Fibroblast of gingiva (primary cell): ENCODE data around the gene PIR.
A peak's percentile ranks its signal among the peaks of the same experiment; 100 is the strongest.

Source experiments
- DNase-seq: peaks from one replicate; pipeline ENCODE4 v3.0.0-alpha.2; 2011; ENCODE audit warnings: low read depth

PIR gene

DNA sequence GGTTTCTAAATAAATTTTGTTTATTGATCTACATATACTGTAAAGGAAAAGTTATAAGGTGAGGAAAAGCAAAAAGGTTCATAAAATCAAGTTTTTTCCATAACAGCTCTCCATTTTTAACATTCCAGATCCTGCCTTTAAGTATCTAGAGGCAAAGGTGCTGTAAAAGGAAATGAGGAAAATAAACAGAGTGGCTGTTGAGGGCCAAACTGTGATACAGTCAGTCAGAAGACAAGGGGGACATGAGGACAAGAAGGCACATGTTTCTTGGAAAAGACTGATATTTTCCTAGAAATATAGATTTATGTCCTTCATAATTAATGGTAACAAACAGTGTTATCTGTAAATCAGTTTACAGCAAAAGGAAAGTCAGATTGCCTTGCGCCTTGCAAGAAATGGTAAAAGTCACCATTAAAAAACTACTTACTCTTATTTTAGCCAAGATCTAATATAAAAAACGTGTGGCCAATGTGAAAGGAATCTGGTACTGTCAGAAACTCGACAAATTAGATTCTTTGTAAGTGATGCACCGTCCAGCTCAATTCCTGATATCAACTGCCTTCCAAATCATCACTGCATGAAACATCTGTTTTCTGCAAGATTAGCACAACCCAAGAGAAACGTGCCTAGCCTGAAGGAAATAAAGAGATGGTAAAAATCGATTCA lies 75.0 kb downstream of the PIR start:
- peak; percentile 65 for DNase-seq

DNA sequence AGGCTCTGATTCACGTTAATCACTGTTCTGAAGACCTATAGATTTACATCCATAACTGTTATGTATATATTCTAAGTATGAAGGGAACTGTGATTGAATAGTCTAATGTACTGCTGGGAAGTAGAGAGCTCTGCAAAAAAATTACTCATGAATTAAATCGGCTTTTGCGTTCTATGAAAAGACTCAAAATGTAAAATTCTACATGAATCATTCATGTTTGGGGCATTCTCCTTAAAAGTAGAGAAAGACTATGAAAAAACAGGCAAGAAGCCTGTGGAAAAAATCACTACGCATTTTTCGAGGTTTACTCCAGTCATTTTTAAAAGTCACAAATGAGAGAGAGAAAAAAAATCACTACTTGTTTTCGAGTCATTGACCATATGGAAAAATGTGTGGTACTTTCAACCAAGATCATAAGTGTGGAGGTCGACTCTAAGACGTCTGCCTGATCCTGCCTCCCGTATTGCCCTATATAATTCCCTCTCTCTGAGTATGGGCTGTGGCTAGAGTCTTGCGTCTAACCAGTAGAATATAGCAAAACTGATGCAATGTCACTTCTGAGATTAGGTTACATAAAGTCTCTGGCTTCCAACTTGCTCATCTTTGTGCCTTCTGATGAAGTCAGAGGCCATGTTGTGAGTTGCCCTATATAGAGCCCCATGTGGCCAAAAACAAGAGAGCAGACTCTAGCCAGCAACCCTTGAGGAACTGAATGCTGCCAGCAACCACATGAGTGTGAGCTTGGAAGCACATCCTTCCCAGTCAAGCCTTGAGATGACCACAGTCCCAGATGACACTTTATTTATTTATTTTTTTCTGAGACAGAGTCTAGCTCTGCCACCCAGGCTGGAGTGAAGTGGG lies 76.8 kb downstream of the PIR start:
- peak; percentile 25 for DNase-seq

DNA sequence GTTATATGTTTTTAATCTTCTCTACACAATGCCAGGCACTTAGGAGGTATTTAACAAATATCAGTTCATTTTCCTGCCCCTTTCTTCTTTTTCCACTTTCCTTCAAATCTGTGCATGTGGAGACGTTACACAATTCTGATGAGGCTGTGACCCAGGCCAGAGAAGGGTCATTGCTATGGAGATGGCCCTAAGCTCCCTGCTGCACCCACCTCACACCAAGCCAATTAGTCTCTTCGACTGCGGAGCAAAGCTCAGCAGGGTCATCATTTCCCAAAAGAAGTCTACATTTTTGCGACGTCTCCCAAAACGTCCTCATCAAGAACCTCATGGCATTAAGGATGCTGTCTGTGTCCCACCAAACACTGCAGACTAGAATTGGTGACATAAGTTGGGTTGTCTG lies 80.0 kb downstream of the PIR start:
- no peak for DNase-seq

DNA sequence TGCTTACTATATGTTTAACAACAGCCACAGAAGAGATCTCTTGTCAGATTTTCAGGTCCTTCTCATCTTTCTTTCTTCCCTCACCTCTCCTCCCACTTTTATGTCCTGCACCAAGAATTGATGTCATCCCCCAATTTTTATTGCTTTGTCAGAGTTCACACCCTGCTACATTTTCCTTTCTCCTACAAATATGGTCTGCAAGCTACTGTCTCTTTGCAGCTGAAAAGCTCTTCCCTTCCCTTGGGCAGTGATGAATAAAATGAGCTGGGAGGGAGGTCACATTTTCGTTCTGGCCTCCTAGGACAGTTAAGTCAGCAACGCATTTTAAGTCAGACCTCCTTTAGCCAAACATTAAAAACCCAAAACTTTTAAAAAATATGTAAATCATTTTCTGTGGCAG lies 82.2 kb downstream of the PIR start:
- no peak for DNase-seq

DNA sequence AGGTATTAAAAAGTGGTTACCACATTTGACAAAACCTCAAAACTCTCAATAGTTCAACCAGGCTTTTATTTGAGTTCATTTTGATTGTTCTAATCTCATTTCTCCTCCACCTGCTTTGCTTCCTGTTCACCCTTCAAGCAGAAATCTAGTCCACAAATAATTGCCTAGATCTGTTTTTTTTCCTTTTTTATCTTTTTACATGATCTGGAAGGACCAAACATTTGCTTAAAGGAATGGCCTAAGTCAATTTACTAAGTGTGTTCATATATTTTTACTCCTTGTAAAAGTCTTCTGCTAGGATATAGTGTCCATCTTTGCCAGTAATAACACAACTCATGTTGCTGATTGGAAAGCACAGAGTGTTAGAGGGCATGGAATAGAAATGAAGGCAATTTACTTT lies 82.7 kb downstream of the PIR start:
- no peak for DNase-seq

DNA sequence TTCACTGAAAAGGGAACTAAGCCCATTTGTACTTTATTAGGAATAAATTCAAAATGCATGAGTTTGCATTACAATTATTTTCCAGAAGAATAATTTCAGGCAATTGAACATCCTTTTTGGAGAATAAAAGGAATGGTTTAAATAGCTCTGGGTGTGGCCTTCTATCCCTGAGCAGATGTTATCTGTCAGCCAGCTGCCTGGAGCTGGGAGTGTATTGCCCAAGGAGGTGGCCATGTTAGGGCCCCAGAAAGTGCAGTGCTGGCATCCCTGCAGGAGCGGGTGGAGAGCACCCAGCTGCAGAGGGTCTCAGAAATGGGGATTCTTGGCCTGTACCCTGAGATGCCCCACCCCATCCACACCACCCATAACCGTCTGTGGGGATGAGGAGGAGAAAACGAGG lies 87.3 kb downstream of the PIR start:
- no peak for DNase-seq

DNA sequence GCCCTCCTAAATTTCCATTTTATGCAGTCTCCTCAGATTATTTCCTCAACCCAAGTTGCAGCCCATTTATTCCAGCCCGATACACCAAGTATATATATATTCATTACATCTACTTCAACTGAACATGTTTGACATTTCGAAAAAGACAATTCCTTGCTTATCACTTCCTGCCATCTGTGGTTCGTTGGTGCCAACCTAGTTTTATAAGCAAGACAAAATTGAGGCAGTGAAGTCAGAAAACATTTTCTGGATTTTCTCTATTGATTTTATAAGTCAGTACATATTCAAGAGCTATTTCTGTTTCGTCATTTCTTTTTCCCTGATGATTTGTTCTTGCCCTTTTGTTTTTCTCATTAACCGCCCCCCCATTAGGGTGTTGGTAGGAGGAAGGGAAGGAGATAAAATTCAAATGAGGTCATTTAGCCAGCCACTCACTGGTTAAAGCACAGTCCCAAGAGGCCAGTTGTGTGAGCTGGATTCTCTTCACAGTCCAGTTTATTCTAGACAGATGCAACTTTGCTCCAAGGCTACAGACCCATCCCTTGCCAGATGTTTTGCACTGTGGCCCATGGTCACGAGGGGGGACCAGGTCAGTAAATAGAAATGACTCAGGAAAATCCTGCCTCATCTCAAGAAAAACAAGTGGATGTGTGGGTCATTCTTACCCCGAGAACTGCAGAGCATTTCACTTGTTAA lies 88.6 kb downstream of the PIR start:
- DNase-seq: peak; percentile 64

DNA sequence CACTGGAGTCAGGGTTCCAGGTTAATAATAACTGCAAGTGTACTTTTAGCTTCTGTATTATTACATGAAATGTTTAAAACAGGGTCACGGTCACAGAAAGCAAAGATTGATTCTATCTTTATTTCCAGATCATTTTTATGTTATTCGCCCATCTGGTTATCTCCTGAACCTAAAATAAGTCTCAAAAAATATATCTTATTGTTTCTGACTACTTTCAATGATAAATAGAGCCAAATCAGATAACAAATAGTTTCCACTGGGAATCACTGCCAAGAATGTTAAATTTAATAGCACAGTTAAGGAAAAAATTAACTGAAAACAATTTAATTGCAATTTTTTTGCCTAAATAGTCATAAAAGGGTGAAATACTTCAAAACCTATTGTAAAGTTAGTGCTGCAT lies 91.8 kb downstream of the PIR start:
- no peak for DNase-seq

DNA sequence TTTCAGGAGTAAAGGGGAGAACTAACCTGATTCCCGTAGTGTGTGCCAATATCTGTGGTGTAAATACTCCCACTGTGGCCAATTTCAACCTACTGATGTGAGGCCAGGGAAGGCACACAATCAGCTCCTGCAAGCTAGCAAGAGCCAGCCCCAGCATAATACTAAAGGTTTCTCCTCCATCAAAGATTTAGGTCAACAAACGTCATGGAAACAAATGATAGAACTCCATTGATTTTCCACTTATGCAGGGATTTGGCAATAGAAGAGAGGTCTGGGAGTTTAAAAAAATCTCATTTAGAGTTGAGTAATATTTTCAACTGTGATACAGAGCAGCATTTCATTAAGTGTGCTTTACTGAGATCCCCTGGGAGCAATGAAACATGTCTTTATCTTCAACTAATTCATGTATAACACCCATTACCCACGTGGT lies 93.2 kb downstream of the PIR start:
- no peak for DNase-seq

DNA sequence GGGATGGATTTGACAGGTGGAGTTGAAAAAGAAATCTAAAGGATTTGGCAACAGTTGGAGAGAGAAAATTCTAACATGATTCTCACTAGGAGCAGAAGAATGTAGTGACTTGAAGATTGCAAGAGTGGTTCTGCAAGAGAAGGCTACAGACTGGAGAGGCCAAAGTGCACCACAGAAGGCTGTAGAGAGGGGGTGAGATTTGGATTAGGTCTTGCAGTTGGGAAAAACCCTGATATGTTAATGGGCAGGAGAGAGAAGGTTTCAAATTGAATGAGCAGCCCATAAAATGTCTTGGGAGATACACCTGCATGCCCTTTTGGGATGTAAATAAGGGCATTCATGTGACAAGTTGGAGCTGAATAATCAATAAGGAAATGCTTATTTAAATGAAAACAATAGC lies 94.3 kb downstream of the PIR start:
- DNase-seq: no peak

DNA sequence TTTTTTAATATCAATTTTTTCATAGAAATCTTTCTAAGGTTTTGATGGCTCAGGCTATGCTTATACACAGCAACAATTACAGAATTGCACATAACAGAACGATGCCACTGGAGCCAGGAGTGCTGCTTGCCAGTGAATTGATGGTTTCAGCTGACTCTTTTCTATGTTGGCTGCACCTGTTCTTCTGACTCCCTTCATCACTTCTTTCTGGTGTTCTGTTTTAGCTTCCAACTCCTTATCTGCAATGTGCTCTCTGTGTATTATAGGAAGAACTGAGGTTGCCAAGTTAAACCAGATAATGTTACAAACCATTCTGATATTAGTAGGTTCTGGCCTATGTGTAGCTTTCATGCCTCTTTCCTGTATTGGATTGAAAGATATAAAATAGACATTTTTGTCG lies 97.3 kb downstream of the PIR start:
- DNase-seq: no peak

DNA sequence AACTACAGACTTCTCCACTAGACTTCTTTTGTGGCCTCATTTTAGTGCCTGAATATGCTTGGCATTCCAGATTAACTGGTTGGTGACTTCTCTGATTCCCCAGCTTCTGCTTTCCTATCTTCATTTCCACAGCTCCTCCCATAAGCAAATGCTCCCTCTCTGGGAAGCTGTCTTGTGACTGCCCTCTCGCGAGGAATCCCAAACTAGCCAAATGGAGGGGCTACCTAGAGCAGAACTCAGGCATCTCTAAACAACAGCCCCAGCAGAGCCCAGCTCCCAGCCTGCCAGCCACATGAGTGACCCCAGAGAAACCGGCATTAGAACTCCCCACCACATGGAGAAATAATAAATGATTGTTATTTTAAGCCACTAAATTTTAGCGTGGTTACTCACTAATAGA lies 101.3 kb downstream of the PIR start:
- no peak for DNase-seq

DNA sequence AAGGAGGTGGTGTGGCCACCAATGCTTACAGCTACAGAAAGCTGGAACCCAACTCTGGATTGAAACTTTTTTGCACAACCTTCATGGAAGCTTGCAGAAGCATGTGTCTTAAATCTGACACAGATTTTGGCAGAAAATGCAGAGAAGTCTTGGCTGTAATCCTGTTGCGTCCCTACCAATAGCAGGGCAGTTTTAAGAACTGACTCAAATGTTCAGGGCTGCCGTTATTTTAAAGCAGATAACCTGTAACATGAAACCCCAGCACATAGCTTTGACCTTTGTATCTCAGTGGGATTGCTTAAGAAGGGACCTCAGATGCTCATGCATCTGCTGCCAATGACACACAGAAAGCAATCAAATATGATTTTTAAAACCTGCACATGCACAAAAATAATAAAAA lies 108.8 kb downstream of the PIR start, which contains the start of gene VEGFD:
TSS of gene VEGFD (minus strand) at position 110 of the 400 bp plus-strand sequence. CDS start 467 bp downstream, outside the sequence.
- DNase-seq: peak; percentile 80

DNA sequence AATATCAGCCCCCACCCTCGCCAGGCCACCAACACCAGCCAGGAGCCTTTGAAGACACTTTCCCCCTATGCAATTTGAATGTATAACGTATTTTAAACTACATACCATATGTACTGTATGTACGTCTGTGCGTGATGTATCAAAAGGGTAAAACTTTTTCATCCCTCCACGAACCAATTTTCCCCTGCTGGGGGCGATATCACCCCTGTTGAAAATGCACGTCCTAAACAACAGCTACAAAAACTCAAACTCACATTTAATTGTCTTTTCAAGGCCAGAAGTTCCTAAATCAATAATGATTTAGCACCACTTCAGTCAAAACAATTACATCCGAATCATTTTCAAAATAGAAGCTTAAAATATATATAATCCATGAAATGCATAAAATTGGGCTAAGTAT lies 110.3 kb downstream of the PIR start:
- DNase-seq: no peak

DNA sequence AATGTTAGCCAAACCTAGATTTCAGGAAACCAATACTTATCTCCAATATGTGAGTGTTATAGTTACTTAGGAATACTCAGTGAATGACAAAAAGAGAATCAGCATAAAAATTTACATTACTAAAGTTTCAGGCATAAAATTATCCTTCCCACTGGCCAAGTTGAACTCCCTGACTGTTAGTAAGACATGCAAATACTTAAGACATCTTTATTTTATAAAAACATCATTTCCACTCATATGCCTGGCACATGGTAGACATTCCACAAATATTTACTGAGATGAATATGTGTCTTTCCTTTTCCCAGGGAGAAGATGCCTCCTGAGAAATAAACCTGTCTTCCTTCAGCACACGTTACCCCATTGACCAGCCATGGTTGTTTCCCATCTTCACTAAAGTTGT lies 116.2 kb downstream of the PIR start:
- DNase-seq: peak; percentile 44

DNA sequence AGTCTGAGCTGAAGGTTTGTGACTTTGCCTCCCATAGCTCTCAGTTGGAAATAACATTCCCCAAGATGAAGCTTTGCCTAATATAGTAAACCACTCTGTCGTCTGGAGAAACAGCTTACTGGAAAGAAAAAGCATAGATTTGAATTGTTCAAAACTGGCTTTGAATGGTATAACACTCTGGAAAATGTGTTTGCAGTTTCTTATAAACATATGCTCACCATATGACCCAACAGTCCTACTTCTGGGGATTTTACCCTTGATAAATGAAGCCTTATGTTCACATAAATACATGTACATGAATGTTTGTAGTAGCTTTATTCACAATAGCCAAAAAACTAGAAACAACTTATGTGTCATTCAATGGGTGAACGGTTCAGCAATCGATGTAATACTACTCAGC lies 119.2 kb downstream of the PIR start:
- DNase-seq: peak; percentile 30

DNA sequence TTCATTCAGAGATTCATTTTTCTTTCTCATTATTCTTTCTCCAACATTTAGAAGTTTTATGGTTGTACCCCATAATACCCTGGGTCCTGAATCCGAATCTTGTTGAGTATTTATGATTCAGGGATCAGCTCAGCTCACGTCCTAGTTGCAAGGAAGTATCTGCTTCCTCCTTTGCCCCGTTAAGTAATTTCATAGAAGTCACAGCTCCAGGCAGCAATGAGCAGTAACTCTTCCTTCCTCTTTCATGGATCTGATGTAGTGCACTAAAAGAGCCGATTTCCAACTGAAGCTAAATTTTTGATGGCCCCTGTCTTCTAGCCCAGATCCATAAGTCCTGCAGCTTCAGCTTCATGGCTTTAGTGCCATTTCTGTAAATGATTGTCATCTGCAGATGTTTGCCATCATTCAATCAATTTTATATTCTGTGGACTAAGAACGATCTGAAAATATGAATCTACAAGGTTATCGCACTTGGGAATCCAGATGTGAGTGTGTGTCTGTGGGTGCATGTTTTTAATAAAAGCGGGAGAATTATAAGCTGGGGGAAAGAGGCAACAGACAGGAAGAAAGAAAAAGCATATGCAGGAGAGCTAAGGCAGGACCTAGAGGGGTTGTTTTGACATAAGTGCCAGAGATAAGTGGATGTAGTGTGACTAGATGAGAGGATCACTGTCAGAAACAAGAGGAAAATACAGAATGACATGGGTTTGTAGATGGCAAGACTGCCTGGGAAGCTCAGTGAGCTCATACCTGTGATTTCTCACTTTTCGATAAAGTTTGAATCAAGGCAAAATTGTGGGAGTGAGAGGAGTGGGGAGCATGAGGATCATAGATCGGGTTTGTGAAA lies 126.4 kb downstream of the PIR start:
- DNase-seq: no peak

DNA sequence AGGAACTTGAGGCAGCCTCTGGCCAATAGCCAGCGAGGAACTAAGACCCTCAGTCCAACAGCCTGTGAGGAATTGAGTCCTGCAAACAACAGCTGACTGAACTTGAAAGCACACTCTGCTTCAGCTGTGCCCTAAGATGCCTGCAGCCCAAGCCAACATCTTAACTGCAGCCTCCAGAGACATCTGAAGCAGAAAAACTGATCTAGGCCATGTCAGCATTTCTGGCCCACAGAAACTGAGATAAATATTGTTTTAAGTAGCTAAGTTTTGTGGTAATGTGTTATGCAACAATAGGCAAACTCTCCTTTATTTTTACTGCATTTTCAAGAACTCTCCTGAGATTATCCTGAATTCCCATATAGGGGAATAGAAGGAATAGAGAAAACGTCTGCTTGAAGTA lies 133.4 kb downstream of the PIR start:
- DNase-seq: peak; percentile 38

DNA sequence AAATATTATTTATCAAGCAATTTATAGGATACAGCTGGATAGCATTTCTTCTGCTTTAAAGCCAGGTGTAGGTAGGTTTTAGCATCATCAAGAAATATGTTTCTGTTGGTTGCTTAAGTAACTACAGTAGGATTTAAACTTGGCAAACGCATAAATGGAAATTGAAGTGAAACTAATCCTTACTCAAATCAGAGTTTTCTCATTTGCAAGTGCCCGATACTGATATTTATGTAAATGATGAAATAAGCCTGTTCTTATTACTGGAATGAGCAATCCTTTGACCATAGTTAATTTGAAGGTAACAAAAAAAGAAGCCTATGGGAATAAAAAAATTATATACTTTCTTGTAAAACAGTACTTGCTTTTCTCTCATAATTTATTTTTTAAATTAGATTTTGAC lies 134.6 kb downstream of the PIR start:
- no peak for DNase-seq

DNA sequence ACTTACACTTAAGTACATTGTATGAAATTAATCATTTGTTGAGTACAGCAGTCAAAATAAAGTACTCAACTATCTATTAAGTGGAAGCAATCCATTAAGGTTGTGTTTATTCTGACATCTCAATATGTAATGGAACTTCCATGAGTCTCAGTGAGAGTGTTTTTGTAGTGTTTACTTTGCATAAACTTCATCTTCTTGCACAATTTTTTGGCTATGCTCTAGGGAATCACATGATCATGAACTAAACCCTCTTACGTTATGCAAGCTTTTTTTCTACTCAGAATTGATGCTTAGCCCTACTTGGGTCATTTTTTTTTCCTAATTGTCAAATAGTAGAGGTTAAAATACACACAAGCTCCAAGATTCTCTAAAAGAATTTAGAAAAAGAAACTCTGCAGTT lies 136.7 kb downstream of the PIR start:
- peak; percentile 82 for DNase-seq

DNA sequence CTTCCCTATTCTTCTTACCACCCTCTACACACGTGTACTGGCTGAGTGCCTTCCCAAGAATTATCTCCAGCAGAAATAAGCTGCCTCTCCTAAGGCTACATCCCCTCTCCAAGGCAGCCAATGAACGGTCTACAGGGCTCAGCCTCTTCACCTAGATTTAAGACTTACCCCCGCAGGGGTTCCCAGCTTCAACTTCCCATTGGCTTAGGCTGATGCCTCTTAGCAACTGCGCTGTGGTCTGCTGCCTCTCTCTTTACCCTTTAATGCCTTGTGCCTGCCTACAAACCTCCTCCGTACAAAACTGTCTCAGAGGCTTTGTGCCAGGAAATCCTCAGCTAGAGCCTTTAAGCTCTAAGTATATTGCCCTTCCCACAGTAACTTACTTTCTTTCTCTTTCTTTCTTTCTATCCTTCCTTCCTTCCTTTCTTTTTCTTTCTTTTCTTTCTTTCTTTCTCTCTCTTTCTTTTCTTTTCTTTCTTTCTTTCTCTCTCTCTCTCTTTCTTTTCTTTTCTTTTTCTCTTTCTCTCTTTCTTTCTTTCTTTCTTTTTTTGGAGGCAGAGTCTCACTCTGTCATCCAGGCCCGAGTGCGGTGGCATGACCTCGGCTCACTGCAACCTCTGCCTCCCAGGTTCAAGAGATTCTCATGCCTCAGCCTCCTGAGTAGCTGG lies 142.7 kb downstream of the PIR start:
- DNase-seq: no peak
